GM10847 (cell line): ENCODE data around the gene ANXA9.

Experiments
- POLR2A ChIP-seq: IDR thresholded peaks from 2 replicates; pipeline ENCODE4 v1.6.1; 2011; ENCODE audit not compliant: insufficient read length; ENCODE audit errors: extremely low read depth

The ANXA9 gene

DNA sequence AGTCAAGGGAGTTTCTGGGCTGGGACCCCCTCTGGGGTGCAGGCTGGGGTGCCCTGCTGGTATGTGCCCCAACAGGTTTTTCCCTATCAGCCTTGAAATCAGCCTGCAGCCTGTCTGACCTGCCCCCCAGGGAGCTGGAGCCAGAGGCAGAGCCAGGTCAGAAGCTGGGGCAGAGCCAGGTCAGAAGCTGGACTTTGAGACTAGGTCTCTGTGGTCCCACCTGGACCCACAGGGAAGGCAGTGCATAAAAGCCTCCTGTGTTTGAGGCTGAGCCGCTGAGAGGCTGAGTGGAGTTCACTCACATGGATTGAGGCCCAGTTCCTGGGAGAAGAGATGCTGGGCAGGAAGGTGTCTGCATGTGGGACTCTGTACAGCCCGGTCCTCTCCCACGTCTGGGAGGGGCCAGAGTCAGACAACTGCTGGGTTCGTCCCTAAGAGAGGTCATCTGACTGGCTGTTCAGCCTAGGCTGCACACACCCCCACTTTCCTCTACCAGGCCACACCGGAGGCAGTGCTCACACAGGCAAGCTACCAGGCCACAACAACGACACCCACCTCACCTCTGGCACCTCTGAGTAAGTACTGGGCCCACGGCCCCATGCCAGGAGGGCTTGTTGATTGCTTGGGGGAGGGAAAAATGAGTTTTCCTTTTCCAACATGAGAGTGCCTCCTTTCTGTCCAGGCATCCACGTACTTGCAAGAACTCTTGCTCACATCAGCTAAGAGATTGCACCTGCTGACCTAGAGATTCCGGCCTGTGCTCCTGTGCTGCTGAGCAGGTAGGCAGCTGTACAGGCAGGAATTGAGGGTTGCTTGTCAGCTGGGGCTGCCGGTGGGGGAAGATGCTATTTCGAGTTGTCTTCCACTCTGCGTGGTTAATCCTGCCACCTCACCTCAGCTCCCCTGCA, at the start of gene ANXA9:
Gene ANXA9, plus strand, starts transcription at position 488 of the 908 bp plus-strand sequence. CDS start 814 bp downstream, outside the sequence.
- no peak for TF ChIP-seq POLR2A

GRCh38 chr1:150944856-150945255, 37.2 kb upstream of the ANXA9 start:
- no peak for TF ChIP-seq POLR2A

DNA sequence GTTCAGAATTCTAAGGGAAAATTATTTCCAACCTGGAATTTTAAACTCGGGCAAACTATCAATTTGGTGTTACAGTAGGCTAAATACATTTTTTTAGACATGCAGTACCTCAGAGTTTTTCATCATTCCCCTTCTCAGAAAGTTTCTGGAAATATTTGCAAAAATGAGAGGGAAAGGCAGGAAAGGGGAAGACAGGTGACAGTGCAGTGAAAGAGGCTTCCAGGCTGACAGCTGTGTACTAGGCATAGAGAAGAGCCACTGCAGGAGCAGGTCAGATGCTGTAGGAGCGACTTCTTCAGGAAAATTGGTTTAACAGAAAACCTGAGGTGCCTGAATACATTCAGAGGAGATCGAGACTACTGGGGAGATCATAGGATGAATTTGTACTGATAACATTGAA, 27.4 kb upstream of the ANXA9 start:
- TF ChIP-seq POLR2A: no peak

GRCh38 chr1:150955280-150955679, 26.8 kb upstream of the ANXA9 start:
- no peak for TF ChIP-seq POLR2A

GRCh38 chr1:150957666-150958065, 24.4 kb upstream of the ANXA9 start:
- no peak for TF ChIP-seq POLR2A

GRCh38 chr1:150960646-150961045, 21.4 kb upstream of the ANXA9 start:
- TF ChIP-seq POLR2A: no peak

GRCh38 chr1:150961756-150962155, 20.3 kb upstream of the ANXA9 start:
- TF ChIP-seq POLR2A: no peak

DNA sequence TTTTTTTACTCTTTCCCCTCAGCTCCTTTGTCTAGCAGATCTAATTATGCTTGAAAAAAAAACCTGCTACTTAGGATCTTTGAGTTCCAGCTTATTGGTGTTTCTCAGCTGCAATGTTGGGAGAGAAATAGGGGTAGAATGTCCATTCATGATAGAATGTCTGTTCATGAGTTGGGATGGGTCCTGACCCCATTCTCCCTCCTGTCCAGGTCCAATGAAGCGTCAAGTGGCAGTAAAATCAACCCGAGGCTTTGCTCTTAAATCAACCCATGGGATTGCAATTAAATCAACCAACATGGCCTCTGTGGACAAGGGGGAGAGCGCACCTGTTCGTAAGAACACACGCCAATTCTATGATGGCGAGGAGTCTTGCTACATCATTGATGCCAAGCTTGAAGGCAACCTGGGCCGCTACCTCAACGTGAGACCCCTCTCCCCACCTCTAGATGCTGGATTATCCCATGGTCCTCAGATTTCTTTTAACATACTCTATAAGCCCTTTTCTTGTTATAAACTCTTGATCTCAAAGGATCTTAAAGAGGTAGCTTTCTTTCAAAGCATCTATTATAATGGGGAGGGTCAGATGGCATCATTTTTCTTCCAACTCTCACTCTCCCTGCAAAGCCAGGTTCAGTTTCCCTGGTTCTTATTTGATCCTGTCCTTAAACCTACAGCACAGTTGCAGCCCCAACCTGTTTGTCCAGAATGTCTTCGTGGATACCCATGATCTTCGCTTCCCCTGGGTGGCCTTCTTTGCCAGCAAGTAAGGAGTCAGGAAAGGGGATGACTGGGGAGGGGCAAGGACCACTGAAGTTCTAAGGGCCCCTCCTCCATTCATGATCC, 18.6 kb upstream of the ANXA9 start:
- TF ChIP-seq POLR2A: no peak

GRCh38 chr1:150964164-150964489, 18.0 kb upstream of the ANXA9 start:
- TF ChIP-seq POLR2A: no peak

- no peak for TF ChIP-seq POLR2A
These were observed 16.5 kb upstream of the ANXA9 start for GRCh38 chr1:150965605-150966004.

GRCh38 chr1:150966011-150966410, 16.1 kb upstream of the ANXA9 start:
- TF ChIP-seq POLR2A: no peak

- no peak for TF ChIP-seq POLR2A
These were observed 14.2 kb upstream of the ANXA9 start for GRCh38 chr1:150967936-150968335.

- no peak for TF ChIP-seq POLR2A
These were observed 13.6 kb upstream of the ANXA9 start for GRCh38 chr1:150968491-150968890.

DNA sequence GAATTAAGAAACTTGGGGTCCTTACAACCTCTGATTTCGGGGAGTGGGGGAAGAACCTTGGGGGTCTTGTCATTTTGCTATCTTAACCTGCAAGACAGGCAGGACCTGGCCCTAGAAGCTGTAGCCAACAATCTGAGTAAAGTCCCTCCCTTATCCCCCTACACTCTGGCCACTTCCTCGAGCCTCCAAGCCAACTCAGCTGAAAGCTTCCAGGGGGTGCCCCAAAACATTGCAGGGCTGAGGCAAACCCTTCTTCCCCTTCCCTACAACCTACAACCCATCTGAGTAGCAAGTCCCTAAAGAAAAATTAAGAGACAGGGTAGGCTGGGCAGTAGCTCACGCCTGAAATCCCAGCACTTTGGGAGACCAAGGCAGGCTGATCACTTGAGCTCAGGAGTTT, 12.5 kb upstream of the ANXA9 start:
- TF ChIP-seq POLR2A: no peak

- TF ChIP-seq POLR2A: no peak
These were observed 11.1 kb upstream of the ANXA9 start for GRCh38 chr1:150970808-150971582.

DNA sequence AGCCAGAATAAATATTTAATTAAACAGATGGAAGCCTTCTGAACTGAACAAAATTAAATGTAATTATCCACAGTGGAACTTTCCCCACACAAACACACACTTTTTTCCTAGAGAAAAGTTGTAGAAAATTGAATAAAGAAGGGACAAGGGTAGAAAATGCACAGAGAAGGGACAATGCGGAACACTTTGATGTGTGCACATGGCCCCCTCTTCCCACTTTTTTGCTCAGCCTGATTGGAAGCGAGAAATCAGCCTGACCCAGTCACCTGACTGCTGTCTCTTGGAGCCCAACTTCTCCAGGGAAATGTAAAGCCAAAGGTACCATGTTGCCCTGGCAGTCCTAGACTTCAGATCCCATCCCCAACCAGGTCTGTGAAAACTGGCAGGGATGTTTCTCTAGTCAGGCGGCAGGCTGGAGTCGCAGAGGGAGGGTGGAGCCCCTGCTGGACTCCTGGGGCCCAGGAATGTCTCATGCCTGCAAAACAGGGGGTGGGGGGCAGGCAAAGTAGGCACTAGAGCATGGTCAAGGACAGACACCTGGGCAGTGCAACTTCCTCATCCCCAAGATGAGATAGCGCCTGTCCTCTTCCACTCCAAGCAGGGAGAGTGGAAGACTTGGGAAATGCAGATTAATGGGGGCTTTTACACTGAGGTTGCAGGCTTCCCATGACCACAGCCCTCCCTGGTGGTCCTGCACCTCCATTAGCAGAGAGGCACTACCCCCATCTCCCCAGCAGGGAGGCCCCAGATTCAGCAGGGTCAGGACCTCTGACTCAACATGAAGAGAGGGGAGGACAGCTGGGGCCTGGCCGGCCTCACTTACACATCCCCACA, 10.3 kb upstream of the ANXA9 start:
- no peak for TF ChIP-seq POLR2A
